Colonic mucosa (tissue), 4 donors: ENCODE data around the gene MPRIP. TPM values are rescaled to one million over a fixed set of nuclear protein-coding genes. Genes with fewer than 3 reads are reported as not detected.

Experiments used
- DNase-seq: peaks from one replicate; pipeline ENCODE4 v3.0.0-alpha.2; 2020
- H3K27ac ChIP-seq: fragments of 200-600 bp; one replicate; pipeline ENCODE4 v1.8.0; 2021
- H3K27me3 ChIP-seq: fragments of 200-600 bp; one replicate; pipeline ENCODE4 v1.8.0; 2021
- H3K36me3 ChIP-seq: fragments of 200-600 bp; one replicate; pipeline ENCODE4 v1.8.0; 2021
- H3K4me1 ChIP-seq: fragments of 200-600 bp; one replicate; pipeline ENCODE4 v1.8.0; 2021; ENCODE audit warnings: mild to moderate bottlenecking
- H3K4me3 ChIP-seq: fragments of 200-600 bp; one replicate; pipeline ENCODE4 v1.8.0; 2021
- H3K9ac ChIP-seq, 2 donors: one replicate each; pipeline ENCODE4 v1.7.0; 2013; ENCODE audit warnings: control low read depth in 2 of 2, low read depth in 2 of 2, low read length in 2 of 2
- H3K9me3 ChIP-seq: fragments of 200-600 bp; one replicate; pipeline ENCODE4 v1.8.0; 2021
- CTCF ChIP-seq: fragments of 200-600 bp; IDR thresholded peaks from one replicate; pipeline ENCODE4 v1.8.0; 2022; ENCODE audit warnings: antibody characterized with exemption, mild to moderate bottlenecking
- intact Hi-C: fragments of 100-400 bp; cut with DNase I; formaldehyde crosslinking; loops from one replicate; pipeline ENCODE4 v1.14.1; 2022
- total RNA-seq, 2 donors: library from RNA; stranded (reverse); fragmentation: NEBNext Ultra II Directional in 1 of 2; extraction: Animal tissue kit (Norgen Biotek cat#: 25700) in 1 of 2; gene quantifications; one replicate each; pipeline ENCODE4 v1.2.1, GENCODE V29; 2021
- donor health status: healthy.
- donor health status: DM: no; HTN: no; CAD: no.
- donor health status: DM: no; HTN: no; CAD: no.

MPRIP gene
- total RNA-seq, 2 donors from 2014 or later: 146 to 211 TPM

DNA sequence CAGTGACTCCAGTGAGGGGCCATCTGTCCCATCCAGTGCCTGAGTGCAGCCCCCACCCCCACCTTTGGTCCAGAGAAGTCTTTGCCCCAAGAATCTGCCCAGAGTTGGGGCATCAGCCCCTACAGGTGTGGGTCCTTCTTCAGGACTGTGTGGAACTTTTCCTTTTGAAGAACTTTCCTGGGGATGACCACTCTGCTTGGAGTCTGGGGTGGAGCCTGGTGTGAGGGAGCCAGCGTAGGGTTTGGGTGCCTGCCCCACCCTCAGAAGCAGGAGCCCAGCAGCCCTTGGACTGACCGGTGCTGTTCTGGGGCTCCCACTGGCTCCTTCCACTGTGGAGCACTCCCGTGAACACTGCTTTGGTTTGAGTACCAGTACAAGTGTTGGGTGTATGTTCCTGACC is 19.3 kb downstream of the MPRIP start:
- Histone ChIP-seq H3K27me3 (no peaks in the 10 kb centered on the region), H3K9ac (no peak overlapping the region), H3K9me3 (no peaks in the 10 kb centered on the region), H3K4me1 (no peaks in the 10 kb centered on the region), H3K4me3 (no peak overlapping the region), H3K27ac (no peak overlapping the region), H3K36me3 (no peaks in the 10 kb centered on the region)
- no peak for TF ChIP-seq CTCF
- DNase-seq: no peak
- intact Hi-C loops: no loop called here

- DNase-seq: no peak
- Histone ChIP-seq H3K27me3 (no peaks in the 10 kb centered on the region), H3K27ac (no peak overlapping the region), H3K36me3 (no peaks in the 10 kb centered on the region), H3K4me1 (peaks cover 5% of the 10 kb centered on the region), H3K9ac (no peak overlapping the region), H3K4me3 (no peak overlapping the region), H3K9me3 (no peaks in the 10 kb centered on the region)
- no peak for TF ChIP-seq CTCF
- intact Hi-C loops: no loop called here
Measured at GRCh38 chr17:17062356-17062755, 20.1 kb downstream of the MPRIP start.

DNA sequence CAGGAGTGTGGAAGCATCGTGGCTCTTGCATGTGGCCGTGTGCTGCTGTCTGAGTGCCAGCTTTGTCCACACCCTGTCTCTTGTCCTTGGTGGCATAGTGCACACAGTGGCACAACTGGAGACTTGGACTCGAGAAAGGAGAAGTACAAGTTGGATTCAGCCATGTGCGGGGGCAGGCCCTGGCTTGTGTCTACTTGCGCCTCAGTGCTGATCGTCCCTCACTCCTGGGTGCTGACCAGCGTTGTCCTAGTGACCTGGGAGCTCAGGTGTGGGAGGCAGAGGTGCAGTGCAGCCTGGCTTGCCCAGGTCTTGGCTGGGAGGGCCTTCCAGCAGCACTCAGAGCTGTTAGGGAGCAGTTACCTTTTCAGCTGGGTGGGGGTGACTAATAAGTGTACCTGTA is 20.6 kb downstream of the MPRIP start:
- TF ChIP-seq CTCF: no peak
- intact Hi-C loops: no loop called here
- H3K9me3 ChIP-seq: no peaks in the 10 kb centered on the region
- DNase-seq: no peak
- no peak overlapping the region for H3K4me3 ChIP-seq
- H3K4me1 ChIP-seq: peaks cover 5% of the 10 kb centered on the region
- H3K27ac ChIP-seq: no peak overlapping the region
- H3K36me3 ChIP-seq: no peaks in the 10 kb centered on the region
- H3K27me3 ChIP-seq: no peaks in the 10 kb centered on the region
- H3K9ac ChIP-seq: peak overlapping the region in 1 of 2 donors; percentile 30

- Histone ChIP-seq H3K4me1 (peaks cover 5% of the 10 kb centered on the region), H3K4me3 (no peak overlapping the region), H3K9me3 (no peaks in the 10 kb centered on the region), H3K36me3 (no peaks in the 10 kb centered on the region), H3K9ac (no peak overlapping the region), H3K27ac (no peak overlapping the region), H3K27me3 (no peaks in the 10 kb centered on the region)
- no peak for DNase-seq
- no peak for TF ChIP-seq CTCF
- intact Hi-C loops: no loop called here
Measured at GRCh38 chr17:17063546-17064122, 21.4 kb downstream of the MPRIP start.

DNA sequence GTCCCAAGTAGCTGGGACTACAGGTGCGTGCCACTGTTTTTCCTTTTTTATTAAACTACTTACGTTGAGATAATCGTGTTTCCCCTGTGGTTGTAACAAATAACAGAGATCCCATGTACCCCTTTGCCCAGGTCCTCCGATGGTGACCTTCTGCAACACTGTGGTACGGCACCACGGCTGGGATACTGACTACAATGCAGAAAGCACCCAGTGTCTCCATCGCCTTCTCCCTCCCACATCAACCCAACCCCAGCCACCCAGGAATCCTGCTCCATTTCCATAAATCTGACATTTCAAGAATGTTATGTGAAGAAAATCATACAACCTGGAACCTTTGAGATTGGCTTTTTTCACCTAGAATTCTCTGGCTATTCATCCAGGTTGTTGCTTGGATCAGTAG is 22.1 kb downstream of the MPRIP start:
- intact Hi-C loops: no loop called here
- H3K36me3 ChIP-seq: no peaks in the 10 kb centered on the region
- peaks cover 5% of the 10 kb centered on the region for H3K4me1 ChIP-seq
- no peak overlapping the region for H3K27ac ChIP-seq
- no peak overlapping the region for H3K4me3 ChIP-seq
- no peaks in the 10 kb centered on the region for H3K9me3 ChIP-seq
- TF ChIP-seq CTCF: no peak
- no peak for DNase-seq
- no peaks in the 10 kb centered on the region for H3K27me3 ChIP-seq
- no peak overlapping the region for H3K9ac ChIP-seq

- Histone ChIP-seq H3K4me3 (no peak overlapping the region), H3K9ac (no peak overlapping the region), H3K36me3 (no peaks in the 10 kb centered on the region), H3K4me1 (peaks cover 5% of the 10 kb centered on the region), H3K9me3 (no peaks in the 10 kb centered on the region), H3K27me3 (no peaks in the 10 kb centered on the region), H3K27ac (no peak overlapping the region)
- TF ChIP-seq CTCF: no peak
- intact Hi-C loops: no loop called here
- no peak for DNase-seq
Measured at GRCh38 chr17:17066021-17066420, 23.8 kb downstream of the MPRIP start.
